ENCODE data around the gene EVI5.

DNA sequence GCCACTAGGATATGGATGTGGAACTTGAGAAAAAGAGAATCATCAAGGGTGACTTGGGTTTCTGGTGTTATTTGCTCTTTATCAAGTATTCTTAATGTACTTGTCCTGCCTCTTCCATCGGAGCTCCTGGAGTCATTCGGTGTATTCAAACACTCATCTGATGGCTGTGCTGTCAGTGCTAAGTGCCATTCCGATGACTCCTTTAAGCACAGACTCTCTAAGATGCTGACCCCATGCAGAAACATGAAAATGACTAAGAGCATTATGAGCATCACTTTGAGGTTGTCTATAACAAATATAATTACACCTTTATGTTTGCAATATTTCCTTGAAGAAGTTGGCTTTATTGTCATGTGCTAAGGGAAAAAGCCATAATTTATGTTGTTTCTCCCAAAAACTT lies 35.6 kb upstream of the EVI5 start:
- TF ChIP-seq, protein P1, sequence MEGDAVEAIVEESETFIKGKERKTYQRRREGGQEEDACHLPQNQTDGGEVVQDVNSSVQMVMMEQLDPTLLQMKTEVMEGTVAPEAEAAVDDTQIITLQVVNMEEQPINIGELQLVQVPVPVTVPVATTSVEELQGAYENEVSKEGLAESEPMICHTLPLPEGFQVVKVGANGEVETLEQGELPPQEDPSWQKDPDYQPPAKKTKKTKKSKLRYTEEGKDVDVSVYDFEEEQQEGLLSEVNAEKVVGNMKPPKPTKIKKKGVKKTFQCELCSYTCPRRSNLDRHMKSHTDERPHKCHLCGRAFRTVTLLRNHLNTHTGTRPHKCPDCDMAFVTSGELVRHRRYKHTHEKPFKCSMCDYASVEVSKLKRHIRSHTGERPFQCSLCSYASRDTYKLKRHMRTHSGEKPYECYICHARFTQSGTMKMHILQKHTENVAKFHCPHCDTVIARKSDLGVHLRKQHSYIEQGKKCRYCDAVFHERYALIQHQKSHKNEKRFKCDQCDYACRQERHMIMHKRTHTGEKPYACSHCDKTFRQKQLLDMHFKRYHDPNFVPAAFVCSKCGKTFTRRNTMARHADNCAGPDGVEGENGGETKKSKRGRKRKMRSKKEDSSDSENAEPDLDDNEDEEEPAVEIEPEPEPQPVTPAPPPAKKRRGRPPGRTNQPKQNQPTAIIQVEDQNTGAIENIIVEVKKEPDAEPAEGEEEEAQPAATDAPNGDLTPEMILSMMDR (conservative IDR thresholded peaks at IDR 0.05 in 1 of 2, IDR thresholded peaks at IDR 0.05 in 1 of 2; ENCODE audit: extremely low read depth in 1 of 2, insufficient read depth in 1 of 2, low read depth in 1 of 2, low read length in 2 of 2): no peak
- no peak for TF ChIP-seq EZH2 (IDR thresholded peaks at IDR 0.05; ENCODE audit: borderline replicate concordance, low read length)
